ENCODE measurements around the gene OSBPL2. TPM values are rescaled to one million over a fixed set of nuclear protein-coding genes. Genes with fewer than 3 reads are reported as not detected.

OSBPL2 gene
- total RNA-seq, 4 donors from 2014 or later = 48.4 to 65.1 (median 55.8) TPM

DNA sequence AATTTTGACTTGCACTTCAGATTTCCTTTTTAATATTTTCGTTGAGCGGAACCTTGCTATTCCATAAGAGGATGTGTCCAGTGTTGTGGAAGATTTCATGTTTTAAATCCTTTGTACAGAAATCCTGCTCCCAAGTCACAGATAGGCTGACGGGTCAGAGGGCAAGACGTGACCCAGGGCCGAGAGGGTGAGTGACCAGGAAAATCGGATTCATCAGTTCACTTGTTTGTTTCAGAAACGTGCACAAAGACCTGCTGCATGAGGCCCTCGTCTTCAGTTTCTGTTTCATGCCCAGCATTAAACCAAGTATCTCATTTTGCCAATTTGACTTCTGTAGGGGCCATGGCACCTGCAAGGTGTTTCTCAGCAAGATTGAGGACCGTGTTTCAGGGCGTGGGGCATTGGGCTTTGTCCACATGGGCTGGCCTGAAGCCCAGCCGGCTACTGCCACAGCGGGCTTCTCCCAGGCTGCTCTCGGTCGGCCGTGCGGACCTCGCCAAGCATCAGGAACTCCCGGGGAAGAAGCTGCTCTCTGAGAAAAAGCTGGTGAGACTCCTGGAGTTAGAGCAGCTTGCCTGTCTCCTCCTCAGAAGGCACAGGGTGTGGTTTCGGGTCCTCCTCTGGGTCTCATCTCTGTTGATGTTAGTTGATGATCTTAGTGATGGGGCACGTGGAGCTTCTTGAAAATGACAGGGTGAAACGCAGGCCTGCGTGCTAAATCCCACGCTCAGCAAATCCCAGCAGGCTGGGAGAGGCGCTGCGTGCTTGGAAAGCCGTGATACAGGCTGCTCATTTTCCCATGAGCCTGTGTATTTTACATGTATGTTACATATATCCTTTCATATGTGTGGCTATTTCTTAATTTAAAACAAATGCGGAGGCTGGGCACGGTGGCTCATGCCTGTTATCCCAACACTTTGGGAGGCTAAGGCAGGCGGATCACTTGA, 45.0 kb upstream of the OSBPL2 start:
- TF ChIP-seq CTCF (IDR thresholded peaks at IDR 0.05) (no peak), POLR2A (IDR thresholded peaks at IDR 0.05) (no peak)
- no peaks in the 10 kb centered on the region for H3K9me3 ChIP-seq
- no peaks in the 10 kb centered on the region for H3K27me3 ChIP-seq
- peaks cover 14 to 94% (median 17%) of the 10 kb centered on the region in 3 donors for H3K36me3 ChIP-seq
- 89 to 92% methylated on average over 17 to 21 of the region's 29 CpGs for WGBS, 2 donors
- DNase-seq = no peak
- H3K4me3 ChIP-seq = no peak overlapping the region
- intact Hi-C loops (cut with DNase I) = no loop called here
- H3K27ac ChIP-seq = no peak overlapping the region
- H3K4me1 ChIP-seq = no peaks in the 10 kb centered on the region

- DNase-seq = no peak
- no peak overlapping the region for H3K4me3 ChIP-seq
- H3K27me3 ChIP-seq = no peaks in the 10 kb centered on the region
- intact Hi-C loops (cut with DNase I) = no loop called here
- WGBS, 2 donors = 79 to 89% methylated on average over 5 to 8 of the region's 8 CpGs
- no peak for TF ChIP-seq CTCF (IDR thresholded peaks at IDR 0.05)
- no peak for TF ChIP-seq POLR2A (IDR thresholded peaks at IDR 0.05)
- H3K27ac ChIP-seq = no peak overlapping the region
- no peaks in the 10 kb centered on the region for H3K9me3 ChIP-seq
- peaks cover 19 to 98% (median 25%) of the 10 kb centered on the region in 3 donors for H3K36me3 ChIP-seq
- no peaks in the 10 kb centered on the region for H3K4me1 ChIP-seq
Measured at GRCh38 chr20:62195075-62195405, 43.3 kb upstream of the OSBPL2 start.

DNA sequence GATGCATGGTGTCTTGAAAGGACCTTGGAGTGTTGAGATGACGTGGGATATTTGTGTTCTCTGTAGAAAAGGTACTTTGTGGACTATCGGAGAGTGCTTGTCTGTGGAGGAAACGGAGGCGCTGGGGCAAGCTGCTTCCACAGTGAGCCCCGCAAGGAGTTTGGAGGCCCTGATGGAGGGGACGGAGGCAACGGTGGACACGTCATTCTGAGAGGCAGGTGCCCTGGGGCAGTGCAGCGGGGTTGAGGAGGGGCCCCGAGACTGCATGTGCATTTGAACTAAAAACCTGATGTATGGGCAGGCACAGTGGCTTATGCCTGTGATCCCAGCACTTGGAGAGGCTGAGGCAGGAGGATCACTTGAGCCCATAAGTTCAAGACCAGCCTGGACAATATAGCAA, 42.6 kb upstream of the OSBPL2 start:
- intact Hi-C loops (cut with DNase I) = no loop called here
- no peak for DNase-seq
- Histone ChIP-seq H3K4me3 (no peak overlapping the region), H3K27me3 (no peaks in the 10 kb centered on the region), H3K9me3 (no peaks in the 10 kb centered on the region), H3K27ac (no peak overlapping the region), H3K4me1 (no peaks in the 10 kb centered on the region), H3K36me3 (peaks cover 23 to 98% (median 29%) of the 10 kb centered on the region in 3 donors)
- 86 to 93% methylated on average over 10 of the region's 10 CpGs for WGBS, 2 donors
- TF ChIP-seq POLR2A (IDR thresholded peaks at IDR 0.05) (no peak), CTCF (IDR thresholded peaks at IDR 0.05) (no peak)

GRCh38 chr20:62196286-62196685, 42.0 kb upstream of the OSBPL2 start:
- intact Hi-C loops (cut with DNase I) = no loop called here
- Histone ChIP-seq H3K27ac (no peak overlapping the region), H3K4me1 (no peaks in the 10 kb centered on the region), H3K9me3 (no peaks in the 10 kb centered on the region), H3K27me3 (no peaks in the 10 kb centered on the region), H3K36me3 (peaks cover 27 to 98% (median 35%) of the 10 kb centered on the region in 3 donors), H3K4me3 (no peak overlapping the region)
- WGBS, 2 donors = 93 to 98% methylated on average over 9 to 10 of the region's 10 CpGs
- no peak for TF ChIP-seq CTCF (IDR thresholded peaks at IDR 0.05)
- TF ChIP-seq POLR2A (IDR thresholded peaks at IDR 0.05) = no peak
- no peak for DNase-seq

GRCh38 chr20:62197311-62197710, 41.0 kb upstream of the OSBPL2 start:
- WGBS, 2 donors = 85 to 98% methylated on average over 9 of the region's 9 CpGs
- Histone ChIP-seq H3K9me3 (no peaks in the 10 kb centered on the region), H3K27me3 (no peaks in the 10 kb centered on the region), H3K36me3 (peaks cover 33 to 99% (median 41%) of the 10 kb centered on the region in 3 donors), H3K4me1 (no peaks in the 10 kb centered on the region), H3K4me3 (no peak overlapping the region), H3K27ac (no peak overlapping the region)
- intact Hi-C loops (cut with DNase I) = no loop called here
- no peak for DNase-seq
- TF ChIP-seq CTCF (IDR thresholded peaks at IDR 0.05) (no peak), POLR2A (IDR thresholded peaks at IDR 0.05) (no peak)

Measured in esophagus squamous epithelium (tissue), 5 donors.